Esophagus muscularis mucosa (tissue), 4 donors: ENCODE data around the gene TAGAP.

Experiments
- CTCF ChIP-seq, 3 experiments: fragments of 200-600 bp in 2 of 3; fragments of 450-650 bp in 1 of 3; sonication (generic) in 2 of 3; IDR thresholded peaks; one replicate each; pipeline ENCODE4 v1.5.1; 2017 to 2019; ENCODE audit warnings: antibody characterized with exemption in 3 of 3, mild to moderate bottlenecking in 2 of 3, moderate library complexity in 1 of 3
- EP300 ChIP-seq: sonication (generic); formaldehyde crosslinking; IDR thresholded peaks from one replicate; pipeline ENCODE4 v1.6.1; 2017; ENCODE audit warnings: antibody characterized with exemption
- POLR2A ChIP-seq: fragments of 450-650 bp; IDR thresholded peaks from one replicate; pipeline ENCODE4 v1.6.1; 2017; ENCODE audit warnings: antibody characterized with exemption, moderate library complexity, mild to moderate bottlenecking, low read depth
- POLR2AphosphoS5 ChIP-seq, 2 donors: sonication (generic); formaldehyde crosslinking; IDR thresholded peaks; one replicate each; pipeline ENCODE4 v1.6.1; 2017; ENCODE audit warnings: antibody characterized with exemption in 2 of 2

- no peak for TF ChIP-seq CTCF (IDR thresholded peaks at IDR 0.05)
- no peak for TF ChIP-seq POLR2A
- TF ChIP-seq EP300: no peak
- TF ChIP-seq POLR2AphosphoS5 (IDR thresholded peaks at IDR 0.05): no peak
Observed at GRCh38 chr6:159067334-159067733, 22.5 kb upstream of the TAGAP start.
